HG02884 (cell line): Measurements from ENCODE around the gene DIP2C.
"Not testable (repeated sequence)": the region's sequence is repeated elsewhere in the genome, so short reads cannot be mapped to it uniquely, and the experiment has no call there.

ENCODE experiments used
- ATAC-seq: cut with Tn5 transposase; IDR thresholded peaks from one replicate; pipeline ENCODE4 v1.9.1; 2021; ENCODE audit warnings: mild to moderate bottlenecking, moderate library complexity; ENCODE audit not compliant: unreplicated experiment

DIP2C gene

GRCh38 chr10:600876-601659 lies 88.4 kb downstream of the DIP2C start:
- no peak for ATAC-seq

GRCh38 chr10:600234-600633 lies 89.2 kb downstream of the DIP2C start:
- ATAC-seq: no peak

- ATAC-seq: no peak
These were observed 89.7 kb downstream of the DIP2C start for GRCh38 chr10:599767-600166.

GRCh38 chr10:598415-599170 lies 90.9 kb downstream of the DIP2C start:
- ATAC-seq: no peak

- no peak for ATAC-seq
These were observed 91.5 kb downstream of the DIP2C start for GRCh38 chr10:597976-598375.

GRCh38 chr10:596725-597345 lies 92.6 kb downstream of the DIP2C start:
- ATAC-seq: no peak

- ATAC-seq: not testable (repeated sequence)
These were observed 93.3 kb downstream of the DIP2C start for GRCh38 chr10:596131-596530.

- ATAC-seq: no peak
These were observed 94.0 kb downstream of the DIP2C start for GRCh38 chr10:595473-595872.

- ATAC-seq: no peak
These were observed 94.7 kb downstream of the DIP2C start for GRCh38 chr10:594584-595270.

GRCh38 chr10:593901-594457 lies 95.5 kb downstream of the DIP2C start:
- no peak for ATAC-seq

GRCh38 chr10:593421-593820 lies 96.0 kb downstream of the DIP2C start:
- no peak for ATAC-seq

GRCh38 chr10:593016-593415 lies 96.5 kb downstream of the DIP2C start:
- no peak for ATAC-seq

- ATAC-seq: no peak
These were observed 97.8 kb downstream of the DIP2C start for GRCh38 chr10:591646-592045.

- no peak for ATAC-seq
These were observed 98.7 kb downstream of the DIP2C start for GRCh38 chr10:590721-591120.

- no peak for ATAC-seq
These were observed 99.3 kb downstream of the DIP2C start for GRCh38 chr10:589961-590680.

- ATAC-seq: no peak
These were observed 101.0 kb downstream of the DIP2C start for GRCh38 chr10:588246-589165.

GRCh38 chr10:586716-587115 lies 102.8 kb downstream of the DIP2C start:
- ATAC-seq: no peak

- no peak for ATAC-seq
These were observed 103.3 kb downstream of the DIP2C start for GRCh38 chr10:586151-586550.

GRCh38 chr10:585502-585901 lies 104.0 kb downstream of the DIP2C start:
- ATAC-seq: no peak
